ENCODE data around the gene CYP2U1. TPM values are rescaled to one million over a fixed set of nuclear protein-coding genes. Genes with fewer than 3 reads are reported as not detected.

The CYP2U1 gene
- total RNA-seq, 1 donor from 2014 or later, result 5.2 TPM

DNA sequence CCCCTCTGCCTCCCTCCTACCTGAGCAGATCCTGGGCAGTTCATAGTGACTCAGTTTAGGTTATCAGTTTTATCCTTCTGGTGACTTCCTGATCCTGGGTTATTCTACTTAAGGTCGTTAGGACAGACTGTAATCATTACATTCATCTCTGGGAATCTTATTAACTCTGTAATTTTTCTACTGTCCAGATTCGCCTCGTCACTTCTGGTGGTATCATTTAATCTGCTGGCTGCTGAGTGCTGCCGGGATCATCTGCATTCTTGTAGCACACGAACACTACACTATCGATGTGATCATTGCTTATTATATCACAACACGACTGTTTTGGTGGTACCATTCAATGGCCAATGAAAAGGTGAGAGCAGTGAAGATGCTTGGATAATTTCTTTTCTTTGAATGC is 23.0 kb upstream of the CYP2U1 start:
- Mint-ChIP-seq H3K4me3 (ENCODE audit: low read depth) (no peak overlapping the region), H3K27me3 (no peaks in the 10 kb centered on the region)
- DNase-seq (ENCODE audit: low spot score, unreplicated experiment), result no peak

GRCh38 chr4:107913283-107913899 is 18.0 kb upstream of the CYP2U1 start:
- Mint-ChIP-seq H3K9me3 (ENCODE audit: low read depth) (no peaks in the 10 kb centered on the region), H3K4me3 (ENCODE audit: low read depth) (no peak overlapping the region), H3K27me3 (no peaks in the 10 kb centered on the region), H3K36me3 (ENCODE audit: insufficient read depth) (peaks cover 4% of the 10 kb centered on the region), H3K4me1 (ENCODE audit: low read depth) (peaks cover 2% of the 10 kb centered on the region), H3K27ac (no peak overlapping the region)
- peak; percentile 12 for DNase-seq (ENCODE audit: low spot score, unreplicated experiment)
- peak; percentile 87 for TF ChIP-seq CTCF (IDR thresholded peaks at IDR 0.05; ENCODE audit: unreplicated experiment)

More for the DNA sequence above, 23.0 kb upstream of the CYP2U1 start:
- Mint-ChIP-seq H3K36me3 (ENCODE audit: insufficient read depth) (peaks cover 9% of the 10 kb centered on the region), H3K27ac (no peak overlapping the region), H3K9me3 (ENCODE audit: low read depth) (peaks cover 4% of the 10 kb centered on the region), H3K4me1 (ENCODE audit: low read depth) (no peaks in the 10 kb centered on the region)
- TF ChIP-seq CTCF (IDR thresholded peaks at IDR 0.05; ENCODE audit: unreplicated experiment), result no peak

DNA sequence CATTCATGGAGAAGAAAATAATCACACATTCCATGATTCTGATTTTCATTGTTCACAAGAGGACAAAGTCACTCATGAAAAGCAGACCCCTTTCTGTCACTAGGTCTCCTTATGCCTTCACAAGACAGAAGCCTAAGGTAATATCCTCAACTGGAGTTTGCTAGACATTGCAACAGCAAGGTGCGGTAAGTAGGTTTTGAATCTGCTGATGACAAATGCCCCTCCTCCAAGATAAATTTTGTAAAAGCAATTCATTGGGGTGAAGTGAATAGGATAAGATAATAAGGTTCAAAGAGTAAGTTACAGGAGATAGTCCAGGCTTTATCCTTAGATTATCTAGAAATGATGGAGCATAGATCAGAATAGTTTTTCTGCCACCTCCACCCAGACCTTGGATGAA is 16.1 kb upstream of the CYP2U1 start:
- no peaks in the 10 kb centered on the region for H3K36me3 Mint-ChIP-seq (ENCODE audit: insufficient read depth)
- peaks cover 8% of the 10 kb centered on the region for H3K9me3 Mint-ChIP-seq (ENCODE audit: low read depth)
- peaks cover 2% of the 10 kb centered on the region for H3K4me1 Mint-ChIP-seq (ENCODE audit: low read depth)
- H3K27ac Mint-ChIP-seq, result no peak overlapping the region
- H3K27me3 Mint-ChIP-seq, result no peaks in the 10 kb centered on the region
- no peak for DNase-seq (ENCODE audit: low spot score, unreplicated experiment)
- TF ChIP-seq CTCF (IDR thresholded peaks at IDR 0.05; ENCODE audit: unreplicated experiment), result no peak
- no peak overlapping the region for H3K4me3 Mint-ChIP-seq (ENCODE audit: low read depth)

DNA sequence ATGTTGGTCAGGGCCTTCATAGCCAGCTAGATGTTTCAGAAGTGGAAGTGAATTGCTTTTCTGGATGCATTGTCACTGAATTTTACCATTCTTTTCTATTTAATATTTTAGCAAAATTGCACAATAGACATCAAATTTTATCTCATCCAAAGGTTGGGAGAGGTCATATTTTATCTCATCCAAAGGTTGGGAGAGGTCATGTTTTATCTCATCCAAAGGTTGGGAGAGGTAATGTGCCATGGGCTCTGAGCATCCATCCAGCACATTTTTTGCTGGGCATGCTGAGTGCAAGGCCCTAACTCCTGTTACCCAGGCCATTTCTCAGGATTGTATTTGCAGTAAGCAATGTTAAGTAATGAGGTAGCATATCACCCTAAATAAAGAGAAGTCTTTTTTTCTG is 14.7 kb upstream of the CYP2U1 start:
- Mint-ChIP-seq H3K36me3 (ENCODE audit: insufficient read depth) (no peaks in the 10 kb centered on the region), H3K27ac (no peak overlapping the region), H3K4me3 (ENCODE audit: low read depth) (no peak overlapping the region), H3K27me3 (no peaks in the 10 kb centered on the region), H3K4me1 (ENCODE audit: low read depth) (peaks cover 2% of the 10 kb centered on the region), H3K9me3 (ENCODE audit: low read depth) (peaks cover 12% of the 10 kb centered on the region)
- no peak for DNase-seq (ENCODE audit: low spot score, unreplicated experiment)
- TF ChIP-seq CTCF (IDR thresholded peaks at IDR 0.05; ENCODE audit: unreplicated experiment), result no peak

GRCh38 chr4:107917500-107917899 is 13.8 kb upstream of the CYP2U1 start:
- Mint-ChIP-seq H3K27ac (no peak overlapping the region), H3K27me3 (no peaks in the 10 kb centered on the region), H3K36me3 (ENCODE audit: insufficient read depth) (no peaks in the 10 kb centered on the region), H3K4me1 (ENCODE audit: low read depth) (peaks cover 2% of the 10 kb centered on the region), H3K4me3 (ENCODE audit: low read depth) (no peak overlapping the region), H3K9me3 (ENCODE audit: low read depth) (peaks cover 12% of the 10 kb centered on the region)
- no peak for TF ChIP-seq CTCF (IDR thresholded peaks at IDR 0.05; ENCODE audit: unreplicated experiment)
- no peak for DNase-seq (ENCODE audit: low spot score, unreplicated experiment)
